ENCODE measurements around the gene PCDHGA1.

GRCh38 chr5:141522301-141522700 lies 192.0 kb downstream of the PCDHGA1 start:
- TF ChIP-seq EZH2 (IDR thresholded peaks at IDR 0.05; ENCODE audit: low read length) (no peak), CTCF (optimal IDR thresholded peaks at IDR 0.05 in 1 of 3, IDR thresholded peaks at IDR 0.05 in 1 of 3, conservative IDR thresholded peaks at IDR 0.05 in 1 of 3; ENCODE audit: extremely low read depth in 1 of 3, insufficient read depth in 2 of 3, low read length in 3 of 3) (no peak)

Measured in keratinocyte (primary cell).